Measurements from ENCODE around the gene GMDS. TPM values are rescaled to one million over a fixed set of nuclear protein-coding genes. Genes with fewer than 3 reads are reported as not detected.

Gene GMDS
- total and polyA plus RNA-seq, 2 of the 8 experiments (the other 6 are each of a cell fraction or from before 2014, with no cell fraction given) = 16.8 to 50.0 TPM

- H4K91ac ChIP-seq (replicated peaks; ENCODE audit: insufficient read length, low read length) = no peak overlapping the region
- no peak overlapping the region for H3K18ac ChIP-seq (ENCODE audit: extremely low read depth, low read length)
- no peaks in the 10 kb centered on the region; a peak in 1 of 7 replicates for H3K4me1 ChIP-seq (replicated peaks in 1 of 4; ENCODE audit: control insufficient read depth in 3 of 4, insufficient read depth in 4 of 4, low read length in 3 of 4)
- no peaks in the 10 kb centered on the region for H3K79me1 ChIP-seq (ENCODE audit: low read depth, low read length)
- TF ChIP-seq EGR1 (IDR thresholded peaks at IDR 0.05; ENCODE audit: borderline replicate concordance, low read depth, low read length) (no peak), TBP (IDR thresholded peaks at IDR 0.05; ENCODE audit: low read depth, low read length) (no peak), BACH1 (IDR thresholded peaks at IDR 0.05; ENCODE audit: low read length) (no peak), HDAC6 (IDR thresholded peaks at IDR 0.05; ENCODE audit: low read depth, low read length) (no peak), GTF2F1 (IDR thresholded peaks at IDR 0.05; ENCODE audit: borderline replicate concordance, low read depth, low read length) (no peak), RFX5 (IDR thresholded peaks at IDR 0.05; ENCODE audit: borderline replicate concordance, low read depth, low read length) (no peak), NRF1 (IDR thresholded peaks at IDR 0.05; ENCODE audit: low read depth, low read length) (no peak), BRCA1 (IDR thresholded peaks at IDR 0.05; ENCODE audit: low read depth, low read length) (no peak), NANOG (IDR thresholded peaks at IDR 0.05; ENCODE audit: insufficient read depth, low read depth, low read length, poor library complexity, severe bottlenecking) (no peak), TAF1 (IDR thresholded peaks at IDR 0.05; ENCODE audit: low read depth, low read length) (no peak), POU5F1 (IDR thresholded peaks at IDR 0.05; ENCODE audit: low read depth, low read length) (no peak)
- TF ChIP-seq, protein P1, sequence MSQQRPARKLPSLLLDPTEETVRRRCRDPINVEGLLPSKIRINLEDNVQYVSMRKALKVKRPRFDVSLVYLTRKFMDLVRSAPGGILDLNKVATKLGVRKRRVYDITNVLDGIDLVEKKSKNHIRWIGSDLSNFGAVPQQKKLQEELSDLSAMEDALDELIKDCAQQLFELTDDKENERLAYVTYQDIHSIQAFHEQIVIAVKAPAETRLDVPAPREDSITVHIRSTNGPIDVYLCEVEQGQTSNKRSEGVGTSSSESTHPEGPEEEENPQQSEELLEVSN (IDR thresholded peaks at IDR 0.05) = no peak
- no peaks in the 10 kb centered on the region for H3K9me3 ChIP-seq (ENCODE audit: insufficient read depth in 2 of 2, low read depth in 1 of 2, low read length in 1 of 2)
- ChIA-PET POLR2A (ENCODE audit: partially characterized antibody) (no interaction called here), CTCF (ENCODE audit: partially characterized antibody) (no interaction called here)
- FAIRE-seq (no peak), DNase-seq (ENCODE audit: low read depth in 1 of 2, low spot score in 2 of 2) (no peak)
- H3K56ac ChIP-seq (replicated peaks; ENCODE audit: insufficient read length, low read depth, low read length) = no peak overlapping the region
- no peak overlapping the region for H2AFZ ChIP-seq (ENCODE audit: low read length)
- H2BK120ac ChIP-seq (replicated peaks; ENCODE audit: low read depth, low read length) = no peak overlapping the region
- no peak overlapping the region for H3K9ac ChIP-seq (replicated peaks in 1 of 4; ENCODE audit: extremely low read depth in 1 of 4, low read depth in 3 of 4, low read length in 3 of 4)
- H2AK5ac ChIP-seq (ENCODE audit: low read depth, low read length) = no peak overlapping the region
- no peak overlapping the region for H3K23ac ChIP-seq (ENCODE audit: insufficient read length)
- no peak overlapping the region for H2BK5ac ChIP-seq (ENCODE audit: low read depth, low read length)
- no peak overlapping the region for H4K5ac ChIP-seq (ENCODE audit: insufficient read length, low read depth, low read length)
- H2BK12ac ChIP-seq (ENCODE audit: low read depth, low read length) = no peak overlapping the region
- no peak overlapping the region for H2BK20ac ChIP-seq (ENCODE audit: low read length)
- H3K36me3 ChIP-seq (ENCODE audit: control insufficient read depth in 2 of 4, insufficient read depth in 4 of 4, low read length in 3 of 4) = no peaks in the 10 kb centered on the region
- H3K79me2 ChIP-seq (ENCODE audit: control insufficient read depth in 1 of 2, insufficient read depth in 2 of 2, low read length in 2 of 2) = peaks cover 0 to 6% of the 10 kb centered on the region in 2 experiments; a peak in 1 of 4 replicates
- no peak overlapping the region for H3K4me2 ChIP-seq (ENCODE audit: insufficient read depth in 1 of 2, low read depth in 2 of 2, low read length in 2 of 2)
- no peaks in the 10 kb centered on the region for H3K23me2 ChIP-seq (ENCODE audit: low read depth, low read length)
- H3K4me3 ChIP-seq (ENCODE audit: extremely low read depth in 1 of 4, insufficient read depth in 2 of 4, low read depth in 3 of 4, low read length in 4 of 4) = no peak overlapping the region
- no peak overlapping the region for H3K4ac ChIP-seq (replicated peaks; ENCODE audit: insufficient read length, low read depth, low read length)
- H4K20me1 ChIP-seq (replicated peaks in 1 of 2; ENCODE audit: control insufficient read depth in 1 of 2, insufficient read depth in 2 of 2, low read length in 2 of 2) = no peaks in the 10 kb centered on the region
- no peak overlapping the region for H3K14ac ChIP-seq (ENCODE audit: insufficient read length)
- no peak overlapping the region for H2BK15ac ChIP-seq (ENCODE audit: low read length)
- H3K27ac ChIP-seq (ENCODE audit: low read depth, low read length) = no peak overlapping the region
- no peak overlapping the region for H4K8ac ChIP-seq (ENCODE audit: extremely low read depth, insufficient read depth, low read length)
- no peaks in the 10 kb centered on the region for H3K27me3 ChIP-seq (replicated peaks in 1 of 4; ENCODE audit: control insufficient read depth in 3 of 4, extremely low read depth in 1 of 4, insufficient read depth in 3 of 4, low read length in 3 of 4)
- WGBS, 2 experiments (ENCODE audit: extremely low coverage in 1 of 2, insufficient coverage in 1 of 2, insufficient read length in 1 of 2, insufficient replicate concordance in 2 of 2, low coverage in 1 of 2, low lambda C conversion rate in 2 of 2, missing lambda C conversion rate in 1 of 2) = 83% methylated on average over 2 of the region's 2 CpGs; no CpG with 5 or more reads in 1 of the 2 experiments
These were observed 113.0 kb downstream of the GMDS start for GRCh38 chr6:2132416-2132815.
